Stimulated activated CD8-positive, alpha-beta memory T cell treated with anti-CD3 and anti-CD28 coated beads, Interleukin-4, amount 100 ng/mL, for 1 hour (primary cell): ENCODE data around the gene KRT33B.
"Not testable (repeated sequence)": the region's sequence is repeated elsewhere in the genome, so short reads cannot be mapped to it uniquely, and the experiment has no call there.

Experiments
- DNase-seq, 2 donors: peaks; one replicate each; pipeline ENCODE4 v3.0.0-alpha.2; 2020; ENCODE audit warnings: low read depth in 2 of 2, low spot score in 1 of 2

KRT33B gene

DNA sequence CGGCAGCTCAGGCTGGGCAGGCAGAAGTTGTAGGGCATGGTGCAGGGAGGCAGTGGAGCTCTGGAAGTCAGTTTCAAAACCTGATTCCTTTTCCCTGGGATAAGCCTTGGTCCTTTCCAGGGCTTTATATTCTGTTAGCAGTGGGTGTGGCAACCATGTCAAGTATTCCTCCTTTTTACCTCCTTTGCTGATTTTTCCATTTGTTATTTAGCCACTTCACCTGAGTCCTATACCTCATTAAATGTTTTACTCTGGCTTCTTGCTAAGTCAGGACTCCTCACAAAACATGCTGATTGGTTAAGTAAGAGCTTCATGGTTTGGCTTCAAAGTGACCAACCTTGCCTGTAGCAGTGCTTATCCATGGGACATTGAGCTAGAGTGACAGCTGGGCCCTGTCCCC is at the start of gene KRT33B:
Gene KRT33B, minus strand, starts transcription at position 101 of the 400 bp plus-strand sequence. Its CDS starts 63 bp downstream, at position 38.
- no peak for DNase-seq

DNA sequence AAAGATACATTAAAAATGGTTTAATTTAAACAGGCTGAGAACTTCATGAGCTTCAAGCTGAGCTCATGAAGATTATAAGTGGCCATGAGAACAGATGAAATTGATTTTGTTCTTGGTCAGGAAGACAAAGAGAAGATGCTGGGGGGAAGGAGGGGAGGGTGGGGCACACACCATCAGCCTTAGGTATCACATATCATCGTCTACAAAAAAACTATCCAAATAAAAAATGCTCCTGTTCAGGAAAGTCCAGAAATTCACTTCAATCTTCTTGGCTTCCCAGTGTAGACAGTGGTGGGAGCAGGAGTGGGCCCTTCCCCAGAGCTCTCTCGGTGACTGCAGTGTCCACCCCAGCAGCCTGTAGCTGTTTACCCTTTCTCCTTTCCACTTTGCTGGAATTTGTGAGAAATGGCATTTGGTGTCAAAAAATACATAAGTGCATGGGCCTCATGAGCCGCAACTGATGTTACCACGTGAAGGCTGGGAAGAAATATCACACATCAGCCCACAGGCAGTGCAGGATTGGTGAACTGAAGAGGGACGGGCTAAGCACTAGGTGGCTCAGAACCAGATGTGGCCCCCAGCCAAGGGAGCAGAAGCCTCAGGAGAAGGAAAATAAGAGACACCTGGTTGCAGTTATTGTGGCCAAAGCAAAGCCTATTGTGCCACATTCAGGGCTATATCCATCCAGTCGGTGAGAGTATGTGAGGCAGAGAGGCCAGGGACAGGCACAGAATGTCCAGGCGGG is 48.7 kb upstream of the KRT33B start:
- no peak for DNase-seq

DNA sequence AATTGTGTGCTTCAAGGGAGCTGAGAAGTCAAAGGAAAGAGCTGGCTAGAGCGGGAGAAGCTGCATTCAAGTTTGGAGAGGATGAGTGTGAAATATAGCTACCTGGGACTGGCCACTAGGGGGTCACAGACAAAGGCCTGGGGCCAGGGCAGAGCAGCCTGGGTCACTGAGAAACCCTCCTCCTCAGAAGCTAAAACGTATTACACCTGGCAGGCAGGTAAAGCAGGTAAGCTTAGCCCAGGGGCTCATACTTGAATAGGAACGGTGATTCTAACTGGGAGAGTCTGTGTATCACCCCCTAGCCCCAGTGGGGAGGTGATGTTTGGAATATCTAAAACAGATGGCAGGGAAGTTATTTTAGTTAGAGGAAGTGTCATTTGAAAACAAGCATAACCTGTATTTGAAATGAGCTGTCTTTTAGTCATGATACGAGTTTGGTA is 48.0 kb upstream of the KRT33B start:
- DNase-seq, result no peak

DNA sequence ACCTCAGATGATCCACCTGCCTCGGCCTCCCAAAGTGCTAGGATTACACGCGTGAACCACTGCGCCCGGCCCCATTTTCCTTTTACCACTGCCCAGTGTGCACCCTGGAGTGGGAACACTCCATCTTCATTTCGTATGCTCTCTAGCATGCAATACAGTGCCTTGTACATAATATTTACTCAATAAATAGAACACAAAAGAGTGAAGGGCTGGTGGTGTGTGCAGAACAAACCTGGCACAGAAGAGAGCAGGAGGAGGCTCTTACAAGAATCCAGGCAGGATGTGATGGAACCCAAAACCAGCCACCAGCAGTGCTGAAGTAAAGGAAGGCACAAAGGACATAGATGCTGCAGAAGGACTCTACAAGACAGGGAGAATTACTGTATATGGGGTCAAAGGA is 47.5 kb upstream of the KRT33B start:
- DNase-seq, result no peak

DNA sequence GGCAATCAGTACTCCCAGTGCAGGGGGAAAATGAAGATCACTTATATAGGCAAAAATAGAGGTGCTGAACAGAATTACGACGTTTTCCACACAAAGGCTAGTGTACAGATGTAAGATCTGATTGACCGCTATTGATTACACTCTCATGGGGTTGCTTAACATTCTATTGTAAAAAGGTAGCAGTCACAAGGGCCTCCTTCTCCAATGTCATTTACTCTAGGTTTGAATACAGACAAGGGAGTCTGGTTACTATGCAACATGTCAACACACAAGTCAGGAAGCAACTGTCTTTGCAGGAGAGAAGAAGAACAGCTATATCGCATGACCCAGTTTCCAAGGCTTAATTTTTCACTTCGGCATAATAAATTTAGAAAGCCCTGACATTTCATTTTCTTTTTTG is 46.9 kb upstream of the KRT33B start:
- DNase-seq, result no peak

DNA sequence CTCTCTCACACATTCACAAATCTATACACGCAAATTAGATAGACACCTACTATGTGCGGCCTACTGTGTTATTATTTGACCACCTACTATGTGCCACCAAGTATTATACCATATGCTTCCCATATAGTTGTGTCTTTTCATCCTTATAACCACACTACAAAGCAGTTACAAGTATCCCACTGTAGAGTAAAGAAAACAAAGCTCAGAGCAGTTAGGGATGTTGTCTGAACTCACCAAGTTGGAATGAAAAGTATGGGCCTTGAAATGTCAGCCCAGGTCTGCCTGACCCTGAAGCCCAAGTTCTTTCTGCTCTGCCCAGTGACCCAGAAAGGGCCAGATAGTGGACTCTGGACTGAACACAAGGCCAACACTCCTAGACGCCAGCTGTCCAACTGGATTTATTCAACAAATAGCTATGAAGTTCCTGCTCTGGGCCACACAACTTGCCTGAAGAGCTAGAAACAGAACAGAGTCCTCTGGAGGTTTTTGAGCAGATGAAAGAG is 46.3 kb upstream of the KRT33B start:
- no peak for DNase-seq

DNA sequence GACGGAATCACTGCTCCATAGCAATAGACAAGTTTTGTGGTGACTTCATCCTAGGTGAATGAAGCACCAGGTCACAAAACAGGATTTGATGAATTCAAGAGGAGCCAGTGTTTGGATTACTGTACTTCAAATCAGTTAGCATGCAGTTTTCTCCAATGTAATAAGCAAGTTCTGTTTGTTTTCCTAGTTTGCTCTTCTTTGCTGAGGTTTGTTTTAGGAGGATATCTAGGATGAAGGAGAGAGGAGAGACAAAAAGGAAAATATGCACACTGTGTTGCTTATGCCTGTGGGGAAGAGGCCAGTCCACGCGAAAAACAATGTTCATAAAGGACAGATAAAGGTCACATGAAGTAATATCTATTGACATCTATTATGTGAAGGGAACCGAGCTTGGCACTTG is 45.8 kb upstream of the KRT33B start:
- no peak for DNase-seq

DNA sequence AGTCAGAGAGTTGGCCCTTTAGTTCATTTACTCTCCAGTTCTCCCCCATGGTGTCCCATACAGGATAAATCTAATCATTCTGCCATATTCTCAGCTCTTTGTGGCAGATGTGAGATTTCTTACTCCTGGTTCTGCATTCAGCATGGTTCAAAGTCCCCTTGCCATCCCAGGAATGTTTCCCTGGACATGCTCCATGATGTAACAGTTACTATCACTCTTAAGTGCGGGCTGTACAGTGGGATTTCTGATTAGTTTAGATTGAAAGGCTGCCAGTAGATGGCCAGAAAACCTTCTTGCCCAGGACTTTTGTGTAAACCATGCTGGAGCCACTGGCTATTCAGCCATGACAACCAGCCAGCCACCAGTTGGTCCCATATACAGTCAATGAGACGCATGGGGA is 44.4 kb upstream of the KRT33B start:
- no peak for DNase-seq

DNA sequence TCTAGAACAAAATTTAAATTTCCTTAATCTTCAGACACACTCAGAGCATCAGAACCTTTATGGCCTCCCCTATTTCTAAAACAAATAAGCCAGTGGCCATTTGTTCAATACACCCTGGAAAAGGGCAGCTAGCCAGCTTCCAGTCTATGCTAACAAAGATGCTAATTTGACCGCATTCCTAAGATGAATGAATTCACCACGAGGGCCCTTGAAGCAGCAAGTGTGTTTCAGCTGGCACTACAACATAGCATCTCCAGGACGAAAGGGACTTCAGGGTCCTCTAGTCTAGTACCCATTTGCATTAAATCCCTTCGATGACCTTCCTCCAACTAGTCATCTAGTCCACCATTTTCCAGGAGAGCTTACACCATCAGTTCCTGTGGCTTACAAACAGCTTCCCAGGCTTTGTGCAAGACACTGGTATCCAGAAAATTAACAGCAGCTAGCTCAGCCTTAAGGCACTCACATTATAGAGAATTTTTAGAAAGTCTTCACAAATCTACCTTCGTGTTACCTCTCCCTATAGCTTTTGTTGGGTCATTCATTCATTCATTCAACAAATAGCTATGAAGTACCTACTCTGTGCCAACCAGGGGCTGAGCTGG is 43.8 kb upstream of the KRT33B start:
- DNase-seq, result no peak

DNA sequence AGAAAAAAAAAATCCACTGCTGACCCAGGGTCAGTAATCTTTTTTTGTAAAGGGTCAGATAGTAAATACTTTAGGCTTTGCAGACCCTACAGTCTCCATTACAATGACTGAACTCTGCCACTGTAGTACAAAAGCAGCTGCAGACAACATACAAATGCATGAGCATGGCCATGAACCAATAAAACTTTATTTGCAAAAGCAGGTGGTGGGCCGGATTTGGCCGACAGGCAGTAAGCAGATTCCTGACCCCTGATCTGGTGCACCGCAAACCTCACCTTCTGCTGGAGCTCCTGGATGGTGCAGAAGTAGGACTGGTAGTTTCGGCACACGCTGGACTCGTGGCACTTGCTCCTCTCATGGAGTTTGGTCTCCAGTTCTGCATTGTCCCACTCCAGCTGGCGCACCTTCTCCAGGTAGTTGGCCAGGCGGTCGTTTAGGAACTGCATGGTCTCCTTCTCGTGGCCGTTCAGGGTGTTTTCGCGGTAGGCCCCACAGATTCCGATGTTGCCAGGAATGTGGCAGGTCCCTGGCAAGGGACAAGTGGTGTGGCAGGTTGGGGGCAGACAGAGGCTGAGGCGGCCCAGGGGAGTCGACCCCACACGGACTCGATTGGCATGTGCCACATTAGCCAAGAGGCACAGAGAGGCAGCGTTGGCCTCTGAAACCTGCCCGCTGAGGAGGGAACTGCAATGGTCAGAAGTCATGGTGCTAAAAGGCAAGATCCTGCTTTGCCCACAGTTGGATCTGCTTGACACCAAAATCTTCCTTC is 41.6 kb upstream of the KRT33B start:
- DNase-seq, result no peak

DNA sequence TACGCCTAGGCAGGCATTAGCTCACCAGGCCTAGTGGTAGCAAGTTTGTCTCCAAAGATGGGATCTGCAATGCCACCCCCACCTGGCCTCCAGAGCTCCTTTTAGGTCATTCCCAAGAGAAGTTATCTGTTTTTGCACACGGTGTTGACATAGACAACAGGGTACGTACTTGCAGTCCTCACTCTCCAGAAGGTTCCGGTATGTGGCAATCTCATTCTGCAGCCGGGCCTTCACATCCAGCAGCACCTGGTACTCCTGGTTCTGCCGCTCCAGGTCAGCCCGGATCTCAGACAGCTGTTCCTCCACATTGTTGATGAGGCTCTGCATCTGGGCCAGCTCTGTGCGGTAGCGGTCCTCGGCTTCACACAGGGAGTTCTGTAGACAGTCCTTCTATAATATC is 37.6 kb upstream of the KRT33B start:
- no peak for DNase-seq

DNA sequence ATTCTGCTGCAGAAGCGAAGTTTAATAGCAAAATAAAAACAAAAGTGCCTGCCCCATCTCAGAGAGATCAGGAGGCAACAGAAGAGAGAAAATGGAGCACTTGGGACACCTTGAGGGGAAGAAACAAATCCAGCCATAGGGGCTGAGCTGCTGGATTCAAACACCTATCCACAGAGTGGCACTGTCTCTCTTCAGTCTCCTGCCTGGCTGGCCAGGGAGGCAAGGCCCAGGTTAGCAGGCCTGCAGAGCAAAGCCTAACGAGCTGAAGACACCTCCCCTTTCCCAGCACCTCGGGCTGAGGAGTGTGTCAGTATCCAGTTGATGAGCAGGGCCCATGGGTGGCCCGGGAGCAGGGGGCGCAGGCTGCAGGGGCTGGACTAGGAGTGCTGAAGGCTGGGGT is 36.6 kb upstream of the KRT33B start:
- DNase-seq, result no peak

DNA sequence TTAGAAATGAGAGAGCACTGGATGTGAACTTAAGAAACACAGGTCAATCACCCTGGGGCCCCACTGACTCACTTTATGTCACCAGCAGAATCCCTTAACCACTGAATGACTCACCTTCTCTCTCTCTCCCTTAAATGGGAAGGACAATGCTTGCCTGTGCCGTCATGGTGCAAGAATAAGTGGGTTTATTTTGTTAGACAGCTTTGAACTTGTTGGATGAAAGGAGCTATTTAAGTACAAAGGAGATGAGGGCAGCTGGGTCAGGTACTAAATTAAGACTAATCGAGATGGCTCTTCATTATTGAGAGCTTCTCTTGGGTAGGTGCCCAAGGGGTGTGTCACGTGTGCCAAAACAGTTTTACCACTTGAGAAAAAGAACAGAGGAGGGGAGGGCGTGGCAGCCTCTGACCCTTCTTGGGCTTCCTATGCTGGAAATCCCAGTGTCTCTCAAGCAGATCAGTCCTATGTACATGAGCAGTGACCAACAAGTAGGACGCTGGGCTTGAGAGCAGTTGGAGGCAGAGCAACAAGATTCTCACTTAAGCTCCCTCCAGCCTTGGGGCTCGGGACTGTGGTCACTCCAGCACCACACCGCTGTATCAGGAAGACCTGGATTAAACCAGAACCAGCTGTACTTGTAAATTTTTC is 34.5 kb upstream of the KRT33B start:
- peak in 1 of 2 donors; percentile 3 for DNase-seq

DNA sequence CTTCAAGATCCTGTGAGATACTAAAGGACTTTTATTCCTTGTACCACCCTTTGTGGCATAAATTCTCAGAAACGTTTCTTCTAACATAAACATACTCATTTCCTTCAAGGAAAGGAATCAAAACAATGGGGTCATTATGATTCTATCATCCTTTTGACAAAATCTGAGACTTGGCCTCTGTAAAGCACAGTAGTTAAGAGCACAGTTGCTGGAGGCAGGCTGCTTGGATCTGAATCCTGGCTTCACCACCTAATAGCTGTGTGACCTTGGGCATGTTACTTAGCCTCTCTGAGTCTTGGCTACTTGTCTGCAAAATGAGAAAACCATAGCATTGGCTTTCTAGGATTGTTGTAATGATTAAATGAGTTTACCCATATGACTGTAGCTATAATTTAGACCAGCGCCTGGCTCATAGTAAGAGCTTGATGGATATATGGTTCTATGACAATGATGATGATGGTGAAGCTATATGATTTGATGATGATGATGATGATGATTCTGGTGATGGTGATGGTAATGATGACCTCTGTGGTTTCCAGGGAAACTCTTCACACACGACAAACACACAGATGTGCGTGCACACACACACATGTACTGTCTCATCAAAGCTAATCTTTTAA is 33.9 kb upstream of the KRT33B start:
- no peak for DNase-seq

DNA sequence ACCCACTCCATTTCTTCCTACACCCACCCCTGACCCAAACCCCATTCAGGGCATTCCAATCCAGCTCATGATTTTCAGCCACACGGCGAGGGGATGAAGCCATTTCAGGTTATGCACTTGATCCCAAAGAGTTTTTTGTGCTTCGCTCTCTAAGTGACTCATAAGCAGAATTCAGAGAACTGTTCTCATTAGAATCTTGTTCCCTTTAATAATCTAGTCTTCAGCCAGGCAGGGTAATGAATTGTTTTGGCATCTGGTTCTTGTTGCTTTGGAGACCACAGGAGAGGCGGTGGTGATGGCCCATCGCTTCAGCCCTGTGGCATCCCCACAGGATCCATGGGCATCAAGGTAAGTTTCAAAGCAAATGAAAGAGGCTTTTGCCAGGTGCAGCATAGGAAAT is 32.5 kb upstream of the KRT33B start:
- DNase-seq, result no peak

DNA sequence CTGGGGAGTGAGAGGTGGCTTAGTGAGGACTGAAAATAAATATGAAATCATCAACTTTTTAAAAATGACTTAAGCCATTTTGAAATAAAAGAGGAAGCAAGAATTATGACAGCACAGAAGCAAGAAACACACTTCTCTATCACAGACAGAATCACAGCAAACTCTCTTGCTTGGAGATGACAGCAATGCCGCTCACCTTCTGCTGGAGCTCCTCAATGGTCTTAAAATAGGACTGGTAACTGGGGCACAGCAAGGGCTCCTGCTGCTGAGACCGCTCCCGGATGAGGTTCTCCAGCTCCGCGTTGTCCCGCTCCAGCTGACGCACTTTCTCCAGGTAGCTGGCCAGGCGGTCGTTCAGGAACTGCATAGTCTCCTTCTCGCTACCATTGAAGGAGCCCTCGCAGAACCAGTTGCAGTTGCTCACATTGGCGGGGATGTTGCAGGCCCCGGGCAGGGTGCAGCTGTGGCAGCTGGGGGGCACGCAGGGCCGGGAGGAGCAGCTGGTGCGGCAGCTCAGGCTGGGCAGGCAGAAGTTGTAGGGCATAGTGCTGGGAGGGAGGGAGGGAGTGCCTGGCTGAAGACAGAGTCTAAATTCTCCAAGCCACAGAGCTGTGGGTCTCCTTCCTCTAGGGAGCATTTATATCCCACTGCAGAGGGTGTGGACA is 27.5 kb upstream of the KRT33B start, which contains the start of gene KRT31:
Gene KRT31, minus strand, starts transcription at position 613 of the 665 bp plus-strand sequence. Its CDS starts 69 bp downstream, at position 544.
- DNase-seq, result no peak

DNA sequence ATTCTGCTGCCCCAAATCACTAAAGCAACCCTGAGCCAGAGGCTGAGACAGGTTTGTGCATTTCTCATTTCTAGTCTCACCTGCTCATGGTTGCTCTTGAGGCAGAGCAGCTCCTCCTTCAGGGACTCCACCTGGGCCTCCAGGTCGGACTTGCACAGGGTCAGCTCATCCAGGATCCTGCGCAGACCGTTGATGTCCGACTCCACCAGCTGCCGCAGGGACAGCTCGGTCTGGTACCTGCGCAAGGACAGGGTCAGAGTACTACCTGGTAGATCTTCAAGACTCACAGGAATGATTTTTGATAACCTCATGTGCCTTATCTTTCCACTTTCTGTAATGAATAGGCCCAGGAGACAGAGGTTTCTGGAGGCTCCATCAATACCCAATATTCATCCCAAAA is 26.7 kb upstream of the KRT33B start:
- DNase-seq, result no peak

DNA sequence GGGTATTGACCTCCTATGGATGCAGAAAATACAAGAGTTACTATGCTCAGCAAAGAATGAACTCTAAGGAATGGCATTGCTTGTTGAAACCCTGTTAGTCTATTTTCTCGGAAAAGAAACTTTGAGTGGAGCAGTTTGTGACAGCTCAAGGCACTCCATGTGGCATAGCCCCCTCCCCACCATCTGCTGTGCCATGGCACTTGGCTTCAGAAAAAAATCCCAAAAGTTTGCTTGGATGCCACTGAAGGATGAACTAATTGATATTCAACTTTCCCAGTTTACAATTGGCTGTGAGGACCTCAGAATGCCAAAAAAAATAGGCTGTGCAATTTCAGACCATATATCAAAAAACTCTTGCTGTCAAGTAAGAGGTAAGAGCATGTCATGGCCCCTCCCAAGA is 26.0 kb upstream of the KRT33B start:
- DNase-seq, result no peak

DNA sequence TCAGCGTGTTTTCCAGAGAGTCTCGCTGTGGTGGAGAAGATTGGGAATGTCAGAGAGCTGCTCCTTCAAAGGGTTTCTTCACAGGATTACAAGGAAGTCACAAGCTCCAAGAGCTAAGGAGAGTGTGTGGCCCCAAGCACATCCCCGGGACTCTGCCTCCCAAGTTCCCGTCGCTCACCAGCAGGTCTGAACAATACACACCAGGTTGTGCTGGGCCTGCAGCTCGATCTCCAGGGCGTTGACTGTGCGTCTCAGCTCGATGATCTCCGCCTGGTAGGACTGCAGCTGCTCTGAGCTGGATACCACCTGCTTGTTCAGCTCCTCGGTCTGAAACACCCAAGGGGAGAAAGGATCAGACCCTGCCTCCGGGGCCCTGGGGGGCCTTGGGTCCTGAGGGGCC is 25.4 kb upstream of the KRT33B start:
- not testable (repeated sequence) for DNase-seq

DNA sequence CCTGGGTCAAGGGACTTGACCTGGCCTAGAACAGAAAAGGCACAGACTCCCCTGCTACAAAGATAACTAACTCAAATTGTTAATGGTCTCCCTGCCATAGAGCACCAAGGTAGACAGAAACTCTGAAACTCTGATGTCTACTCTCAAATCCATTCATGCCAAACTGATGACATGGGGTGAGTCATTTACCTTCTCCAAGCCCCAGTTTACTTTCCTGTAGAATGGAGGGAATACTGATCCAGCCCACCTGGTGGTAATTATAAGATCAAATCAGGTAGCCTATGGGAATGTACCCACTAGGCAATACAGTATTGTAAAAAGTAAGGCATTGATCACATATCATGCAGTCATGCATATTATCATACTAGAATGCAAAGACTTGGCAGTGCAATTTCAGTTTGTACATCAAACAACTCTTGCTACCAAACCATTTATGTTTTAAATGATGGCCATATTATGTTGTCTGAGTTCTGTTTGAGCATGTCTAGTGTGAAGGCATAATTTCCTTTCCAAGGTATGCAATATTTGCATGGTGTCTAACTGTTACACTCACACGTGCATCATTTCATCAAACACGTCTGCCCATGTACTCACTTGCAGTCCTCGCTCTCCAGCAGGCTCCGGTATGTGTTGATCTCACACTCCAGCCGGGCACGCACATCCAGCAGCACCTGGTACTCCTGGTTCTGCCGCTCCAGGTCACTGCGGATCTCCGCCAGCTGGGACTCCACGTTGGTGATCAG is 24.8 kb upstream of the KRT33B start:
- DNase-seq, result no peak
